Fibroblast of skin of back (primary cell): Measurements from ENCODE around the gene TGFBR3L.
"Not testable (repeated sequence)": the region's sequence is repeated elsewhere in the genome, so short reads cannot be mapped to it uniquely, and the experiment has no call there.

Experiments used
- DNase-seq: peaks from one replicate; pipeline ENCODE4 v3.0.0-alpha.2; 2013

TGFBR3L gene

DNA sequence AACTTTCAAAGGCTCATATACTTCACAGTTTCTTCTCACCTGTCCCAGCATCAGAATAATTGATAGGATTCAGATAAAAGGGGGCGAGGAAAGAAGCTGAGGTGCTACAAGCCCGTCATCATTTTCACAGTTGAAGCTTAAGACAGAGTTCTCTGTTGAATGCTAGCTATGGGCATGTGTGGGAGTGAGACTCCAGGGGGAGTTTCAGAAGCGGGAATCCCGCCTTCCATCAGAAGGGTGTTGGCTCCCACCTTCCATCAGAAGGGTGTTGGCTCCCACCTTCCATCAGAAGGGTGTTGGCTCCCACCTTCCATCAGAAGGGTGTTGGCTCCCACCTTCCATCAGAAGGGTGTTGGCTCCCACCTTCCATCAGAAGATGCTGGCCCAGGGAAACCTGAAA lies 46.5 kb downstream of the TGFBR3L start:
- not testable (repeated sequence) for DNase-seq

DNA sequence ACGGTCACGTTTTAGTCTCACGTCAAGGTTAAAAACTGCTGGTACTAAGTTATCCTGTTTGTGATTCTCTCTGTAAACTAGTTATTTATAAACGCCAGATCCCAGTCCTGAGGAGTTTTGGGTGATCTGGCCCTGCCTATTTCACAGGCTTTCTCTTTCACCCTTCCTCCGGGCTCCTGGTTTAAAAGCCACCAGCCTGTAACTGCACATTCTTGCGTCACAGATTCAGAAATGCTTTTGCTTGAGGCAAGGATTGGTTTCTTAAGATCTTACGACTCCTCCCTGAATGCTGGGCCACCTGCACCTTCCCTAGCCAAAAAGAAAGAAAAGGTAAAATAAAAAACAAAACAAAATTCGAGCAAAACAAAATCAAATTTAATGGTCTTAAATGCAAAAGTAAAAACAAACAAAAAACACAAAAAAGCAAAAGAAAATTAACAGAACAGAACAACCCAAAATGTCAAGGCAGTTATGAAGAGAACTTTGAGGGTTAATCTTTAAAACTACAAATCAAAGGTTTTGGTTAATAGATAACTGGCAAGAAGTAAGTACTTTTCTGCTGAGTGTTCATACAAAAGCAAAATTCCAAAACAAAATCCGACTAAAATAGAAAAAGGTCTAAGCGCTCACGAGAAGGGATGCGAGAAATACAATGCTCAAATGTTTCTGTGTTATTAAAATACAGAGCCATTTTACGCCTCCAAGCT lies 47.4 kb downstream of the TGFBR3L start:
- DNase-seq, result no peak

- no peak for DNase-seq
These were observed 48.1 kb downstream of the TGFBR3L start for GRCh38 chr19:7962644-7963268.

DNA sequence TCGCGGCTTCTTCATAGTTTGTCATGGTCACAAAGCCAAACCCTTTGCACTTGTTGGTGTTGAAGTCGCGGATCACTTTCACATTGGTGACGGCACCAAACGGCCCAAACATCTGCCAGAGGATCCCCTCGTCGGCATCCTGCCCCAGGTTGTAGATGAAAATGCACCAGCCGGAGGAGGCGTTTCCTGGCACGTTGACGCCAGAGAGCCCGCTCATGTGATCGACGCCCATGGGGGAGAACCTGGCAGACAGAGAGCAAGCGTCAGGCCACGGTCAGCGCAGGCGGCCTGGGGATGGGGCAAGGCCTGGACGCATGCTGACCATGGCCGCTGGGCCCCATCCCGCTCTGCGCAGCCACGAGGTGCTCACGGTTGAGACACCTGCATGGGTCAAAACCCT lies 48.9 kb downstream of the TGFBR3L start:
- DNase-seq, result no peak

DNA sequence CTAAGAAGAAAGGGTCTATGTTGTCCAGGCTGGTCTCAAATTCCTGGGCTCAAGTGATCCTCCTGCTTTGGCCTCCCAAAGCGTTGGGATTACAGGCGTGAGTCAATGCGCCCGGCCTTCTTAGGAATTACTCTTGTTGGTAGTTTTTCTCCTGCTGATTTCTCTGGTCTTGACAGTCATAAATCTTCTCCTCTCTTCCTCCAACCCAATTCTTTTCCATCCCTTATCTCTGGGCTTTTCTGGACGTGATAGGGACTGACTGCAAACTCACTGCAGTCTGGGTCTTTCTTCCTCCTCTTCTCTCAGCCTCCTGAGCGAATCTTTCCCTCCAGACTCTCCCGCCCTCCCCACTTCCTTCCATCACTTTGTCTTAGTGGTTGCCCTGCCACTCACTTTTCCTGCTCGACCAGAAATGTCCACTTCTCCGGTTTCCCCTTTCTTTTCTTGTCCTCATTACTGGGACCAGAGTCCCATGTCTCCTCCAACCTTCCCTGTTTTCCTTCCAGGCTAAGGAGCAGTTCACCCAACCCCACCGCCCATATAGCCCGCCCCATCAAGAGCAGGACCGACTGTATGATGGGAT lies 50.7 kb downstream of the TGFBR3L start:
- DNase-seq, result no peak

- no peak for DNase-seq
These were observed 51.5 kb downstream of the TGFBR3L start for GRCh38 chr19:7965921-7966665.

GRCh38 chr19:7968008-7968795 lies 53.6 kb downstream of the TGFBR3L start:
- no peak for DNase-seq
